Liver (tissue), 9 donors: ENCODE data around the gene UHRF2. TPM values are rescaled to one million over a fixed set of nuclear protein-coding genes. Genes with fewer than 3 reads are reported as not detected.

Source experiments
- DNase-seq: peaks from one replicate; pipeline ENCODE4 v3.0.0-alpha.2; 2017; ENCODE audit warnings: low spot score
- H3K27ac ChIP-seq, 2 donors: one replicate each; pipeline ENCODE4 v1.7.0; 2013; ENCODE audit warnings: inconsistent platforms in 2 of 2, low read length in 2 of 2, control low read depth in 1 of 2, low read depth in 1 of 2, mild to moderate bottlenecking in 1 of 2
- H3K27me3 ChIP-seq, 4 donors: one replicate each; pipeline versions ENCODE4 v1.6.1 to v1.7.0; 2013; ENCODE audit warnings: low read length in 3 of 4, inconsistent platforms in 1 of 4, mild to moderate bottlenecking in 1 of 4, moderate library complexity in 1 of 4; ENCODE audit not compliant: control insufficient read depth in 4 of 4, insufficient read depth in 4 of 4
- H3K36me3 ChIP-seq, 4 donors: one replicate each; pipeline versions ENCODE4 v1.6.1 to v1.7.0; 2013; ENCODE audit warnings: low read length in 3 of 4, mild to moderate bottlenecking in 3 of 4, low read depth in 1 of 4, moderate library complexity in 1 of 4; ENCODE audit not compliant: control insufficient read depth in 4 of 4, insufficient read depth in 3 of 4
- H3K4me1 ChIP-seq, 4 donors: one replicate each; pipeline versions ENCODE4 v1.6.1 to v1.7.0; 2013; ENCODE audit warnings: low read length in 3 of 4, mild to moderate bottlenecking in 3 of 4, moderate library complexity in 1 of 4; ENCODE audit not compliant: control insufficient read depth in 4 of 4, insufficient read depth in 4 of 4
- H3K4me3 ChIP-seq, 3 donors: one replicate each; pipeline versions ENCODE4 v1.6.1 to v1.7.0; 2013; ENCODE audit warnings: low read length in 3 of 3, control low read depth in 1 of 3, low read depth in 1 of 3, mild to moderate bottlenecking in 1 of 3
- H3K9ac ChIP-seq, 2 donors: one replicate each; pipeline ENCODE4 v1.7.0; 2013; ENCODE audit warnings: low read length in 2 of 2, mild to moderate bottlenecking in 2 of 2, moderate library complexity in 2 of 2, control low read depth in 1 of 2, low read depth in 1 of 2
- H3K9me3 ChIP-seq, 4 donors: one replicate each; pipeline versions ENCODE4 v1.6.1 to v1.7.0; 2013; ENCODE audit warnings: low read length in 3 of 4; ENCODE audit not compliant: control insufficient read depth in 4 of 4
- ATF3 ChIP-seq: IDR thresholded peaks from 2 replicates; pipeline ENCODE4 v1.6.1; 2016; ENCODE audit warnings: antibody characterized with exemption
- CTCF ChIP-seq: fragments of 150-350 bp; IDR thresholded peaks from 2 replicates; pipeline ENCODE4 v1.5.1; 2017; ENCODE audit warnings: improper control_type of control experiment, low read depth, low read length; ENCODE audit not compliant: missing input control
- EGR1 ChIP-seq, 2 donors: IDR thresholded peaks; 2 replicates each; pipeline ENCODE4 v1.6.1; 2016 to 2018; ENCODE audit warnings: antibody characterized with exemption in 2 of 2, low read depth in 2 of 2
- FOXA1 ChIP-seq: IDR thresholded peaks from 2 replicates; pipeline ENCODE4 v1.6.1; 2016; ENCODE audit warnings: antibody characterized with exemption
- FOXA2 ChIP-seq: IDR thresholded peaks from 2 replicates; pipeline ENCODE4 v1.6.1; 2016; ENCODE audit warnings: antibody characterized with exemption
- GABPA ChIP-seq, 2 donors: IDR thresholded peaks in 1 of 2; conservative IDR thresholded peaks in 1 of 2; 2 replicates each; pipeline ENCODE4 v1.6.1; 2016; ENCODE audit warnings: antibody characterized with exemption in 2 of 2, mild to moderate bottlenecking in 1 of 2, moderate library complexity in 1 of 2
- HNF4A ChIP-seq, 2 donors: conservative IDR thresholded peaks; 2 replicates each; pipeline ENCODE4 v1.6.1; 2016; ENCODE audit warnings: antibody characterized with exemption in 2 of 2, mild to moderate bottlenecking in 2 of 2
- HNF4G ChIP-seq: IDR thresholded peaks from 2 replicates; pipeline ENCODE4 v1.6.1; 2016; ENCODE audit warnings: antibody characterized with exemption
- JUND ChIP-seq, 2 donors: IDR thresholded peaks; 2 replicates each; pipeline ENCODE4 v1.6.1; 2016; ENCODE audit warnings: antibody characterized with exemption in 2 of 2
- MAX ChIP-seq: IDR thresholded peaks from 2 replicates; pipeline ENCODE4 v1.6.1; 2016; ENCODE audit warnings: antibody characterized with exemption
- NR2F2 ChIP-seq: IDR thresholded peaks from 2 replicates; pipeline ENCODE4 v1.6.1; 2016; ENCODE audit warnings: antibody characterized with exemption
- RAD21 ChIP-seq, 2 donors: IDR thresholded peaks; 2 replicates each; pipeline ENCODE4 v1.6.1; 2016; ENCODE audit warnings: antibody characterized with exemption in 2 of 2, mild to moderate bottlenecking in 2 of 2
- REST ChIP-seq: IDR thresholded peaks from 2 replicates; pipeline ENCODE4 v1.6.1; 2016; ENCODE audit warnings: antibody characterized with exemption, mild to moderate bottlenecking
- RXRA ChIP-seq, 2 donors: IDR thresholded peaks; 2 replicates each; pipeline ENCODE4 v1.6.1; 2017 to 2018; ENCODE audit warnings: antibody characterized with exemption in 2 of 2, mild to moderate bottlenecking in 1 of 2
- SP1 ChIP-seq: IDR thresholded peaks from 2 replicates; pipeline ENCODE4 v1.6.1; 2018; ENCODE audit warnings: antibody characterized with exemption, mild to moderate bottlenecking
- TAF1 ChIP-seq: conservative IDR thresholded peaks from 2 replicates; pipeline ENCODE4 v1.6.1; 2016; ENCODE audit warnings: antibody characterized with exemption, mild to moderate bottlenecking
- YY1 ChIP-seq: IDR thresholded peaks from 2 replicates; pipeline ENCODE4 v1.6.1; 2016; ENCODE audit warnings: antibody characterized with exemption, mild to moderate bottlenecking
- ZBTB33 ChIP-seq: IDR thresholded peaks from 2 replicates; pipeline ENCODE4 v1.6.1; 2016; ENCODE audit warnings: antibody characterized with exemption
- WGBS: extraction: QIAGEN DNeasy Blood & Tissue Kit; methylation state at CpG from one replicate; pipeline ENCODE4 v1.1.7; 2013; 5-methylcytosine and 5-hydroxymethylcytosine counted together
- polyA plus RNA-seq, 2 donors: library from polyadenylated mRNA; stranded (reverse) in 1 of 2; unstranded in 1 of 2; fragments of 200-250 nt in 1 of 2; fragments of >200 nt in 1 of 2; fragmentation: Nextera tagmentation in 1 of 2; extraction: Ambion mirVana in 1 of 2; gene quantifications; one replicate each; pipeline versions ENCODE4 v1.2.1 to v1.2.3, GENCODE V29; 2013 to 2015
- total RNA-seq, 2 donors: library from RNA; depleted of rRNA; stranded (reverse); fragments of >200 nt; gene quantifications; one replicate each; pipeline ENCODE4 v1.2.3, GENCODE V29; 2014
- donor health status: healthy.
- donor health status: healthy.
- donor health status: healthy.
- donor health status: healthy.
- donor health status: healthy.

UHRF2 gene
- total and polyA plus RNA-seq, 4 donors, result 5.7 to 34.1 (median 16.9) TPM

- WGBS, result 97% methylated on average over 4 of the region's 4 CpGs
- H3K27ac ChIP-seq, result no peak overlapping the region
- no peak overlapping the region for H3K9ac ChIP-seq
- H3K4me1 ChIP-seq, result no peaks in the 10 kb centered on the region
- H3K36me3 ChIP-seq, result no peaks in the 10 kb centered on the region
- DNase-seq, result no peak
- H3K9me3 ChIP-seq, result peaks cover 0 to 7% (median 2%) of the 10 kb centered on the region in 4 donors
- no peak overlapping the region for H3K4me3 ChIP-seq
- TF ChIP-seq FOXA1, result no peak
- H3K27me3 ChIP-seq, result no peaks in the 10 kb centered on the region
Observed at GRCh38 chr9:6522263-6522662, 109.3 kb downstream of the UHRF2 start.

- DNase-seq, result no peak
- H3K4me3 ChIP-seq, result no peak overlapping the region
- peaks cover 0 to 2% (median 0%) of the 10 kb centered on the region in 4 donors for H3K36me3 ChIP-seq
- no peaks in the 10 kb centered on the region for H3K4me1 ChIP-seq
- peaks cover 0 to 7% (median 2%) of the 10 kb centered on the region in 4 donors for H3K9me3 ChIP-seq
- WGBS, result 79% methylated on average over 2 of the region's 2 CpGs
- H3K27ac ChIP-seq, result no peak overlapping the region
- no peak overlapping the region for H3K9ac ChIP-seq
- TF ChIP-seq TAF1 (no peak), SP1 (no peak), JUND (IDR thresholded peaks at IDR 0.05) (no peak), ZBTB33 (no peak), CTCF (no peak), RAD21 (IDR thresholded peaks at IDR 0.05) (no peak), HNF4G (no peak), RXRA (IDR thresholded peaks at IDR 0.05) (no peak), ATF3 (no peak), HNF4A (conservative IDR thresholded peaks at IDR 0.05) (no peak), YY1 (no peak), REST (no peak), FOXA2 (no peak), NR2F2 (no peak), GABPA (IDR thresholded peaks at IDR 0.05 in 1 of 2, conservative IDR thresholded peaks at IDR 0.05 in 1 of 2) (no peak), EGR1 (IDR thresholded peaks at IDR 0.05; ENCODE audit: low read depth in 2 of 2) (no peak), MAX (no peak)
- H3K27me3 ChIP-seq, result no peaks in the 10 kb centered on the region
Observed at GRCh38 chr9:6525326-6526045, 112.5 kb downstream of the UHRF2 start.
